Thyroid gland (tissue), 4 donors: Measurements from ENCODE around the gene EIF1AX.

ENCODE experiments used
- CTCF ChIP-seq, 6 experiments: fragments of 200-600 bp in 3 of 6; fragments of 450-650 bp in 3 of 6; sonication (generic) in 3 of 6; IDR thresholded peaks; one replicate each; pipeline ENCODE4 v1.5.1; 2016 to 2019; ENCODE audit warnings: antibody characterized with exemption in 6 of 6, mild to moderate bottlenecking in 2 of 6, inconsistent platforms in 1 of 6, moderate library complexity in 1 of 6
- POLR2A ChIP-seq, 2 donors: fragments of 450-650 bp; IDR thresholded peaks; one replicate each; pipeline ENCODE4 v1.6.1; 2017; ENCODE audit warnings: antibody characterized with exemption in 2 of 2, mild to moderate bottlenecking in 2 of 2, moderate library complexity in 1 of 2

GRCh38 chrX:20132666-20133065 is 9.0 kb downstream of the EIF1AX start:
- TF ChIP-seq POLR2A (IDR thresholded peaks at IDR 0.05) = no peak
- no peak for TF ChIP-seq CTCF (IDR thresholded peaks at IDR 0.05)
